Stimulated activated CD8-positive, alpha-beta memory T cell treated with anti-CD3 and anti-CD28 coated beads, Interleukin-12 subunit alpha, Interleukin-12 subunit beta, amount 100 ng/mL, for 24 hours (primary cell): ENCODE results near the gene SLC19A1.

Source experiments
- DNase-seq: peaks from one replicate; pipeline ENCODE4 v3.0.0-alpha.2; 2020; ENCODE audit errors: extremely low read depth

Gene SLC19A1

GRCh38 chr21:45558044-45558721 is 15.9 kb upstream of the SLC19A1 start:
- no peak for DNase-seq

DNA sequence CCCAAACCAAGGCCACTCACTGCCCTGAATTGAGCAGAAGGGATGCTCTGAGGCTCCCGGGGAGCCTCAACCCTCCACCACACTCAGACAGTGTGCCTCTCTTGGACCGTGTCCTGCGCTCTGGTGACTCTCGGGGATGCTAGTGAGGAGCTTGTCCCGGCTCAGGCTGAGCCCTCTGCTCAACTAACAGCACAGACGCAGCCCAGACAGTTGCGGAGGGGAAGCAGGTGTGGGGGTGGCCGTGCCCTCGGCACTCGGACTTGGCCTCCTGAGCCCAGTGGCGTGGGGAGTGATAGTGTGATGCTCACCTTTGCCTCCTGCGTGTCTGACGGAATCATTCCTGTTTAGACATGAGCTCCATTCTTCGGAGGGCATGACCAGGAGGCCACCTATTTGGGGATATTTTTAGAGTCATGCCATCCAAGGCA is 15.4 kb upstream of the SLC19A1 start:
- DNase-seq = no peak

GRCh38 chr21:45556645-45557615 is 14.7 kb upstream of the SLC19A1 start:
- no peak for DNase-seq

GRCh38 chr21:45556302-45556644 is 14.0 kb upstream of the SLC19A1 start:
- DNase-seq = no peak

DNA sequence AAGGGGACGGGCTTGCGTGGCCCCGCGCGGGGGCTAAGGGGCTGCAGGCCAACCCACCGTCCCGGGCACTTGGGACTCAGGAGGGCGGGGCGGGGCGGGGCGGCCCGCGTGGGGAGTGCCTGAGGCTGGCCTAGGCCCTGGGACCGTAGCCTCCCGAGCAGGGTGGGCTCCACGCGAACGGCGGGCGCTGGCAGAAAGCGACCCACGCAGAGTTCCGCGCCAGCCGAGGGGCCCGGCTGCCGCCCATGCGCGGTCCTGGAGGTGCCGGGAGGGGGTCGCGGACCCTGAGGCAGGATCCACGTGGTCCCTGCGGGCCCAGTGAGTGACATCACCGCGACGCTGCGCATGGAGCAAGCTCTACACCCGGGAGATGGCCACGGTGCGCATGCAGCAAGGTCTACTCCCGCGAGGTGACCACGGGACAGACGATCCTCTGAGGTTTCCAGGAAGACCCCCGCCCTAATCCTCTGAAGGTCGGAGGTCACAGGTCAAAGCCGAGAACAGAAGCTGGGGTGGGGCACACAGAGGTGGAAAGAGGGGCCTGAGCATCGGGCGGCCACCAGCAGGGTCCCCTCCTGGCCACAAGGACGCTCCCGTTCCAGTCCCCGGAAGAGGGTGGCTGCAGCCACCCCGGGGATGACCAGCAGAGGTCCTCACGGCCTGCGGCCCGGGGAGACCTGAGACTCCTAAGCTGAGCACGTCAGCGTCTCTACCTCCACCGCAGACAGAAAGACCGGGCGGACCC is 13.5 kb upstream of the SLC19A1 start:
- no peak for DNase-seq

- no peak for DNase-seq
Measured at GRCh38 chr21:45555251-45555556, 13.0 kb upstream of the SLC19A1 start.

- peak; percentile 72 for DNase-seq
Measured at GRCh38 chr21:45554477-45555175, 12.4 kb upstream of the SLC19A1 start.

- no peak for DNase-seq
Measured at GRCh38 chr21:45552696-45553391, 10.6 kb upstream of the SLC19A1 start.

DNA sequence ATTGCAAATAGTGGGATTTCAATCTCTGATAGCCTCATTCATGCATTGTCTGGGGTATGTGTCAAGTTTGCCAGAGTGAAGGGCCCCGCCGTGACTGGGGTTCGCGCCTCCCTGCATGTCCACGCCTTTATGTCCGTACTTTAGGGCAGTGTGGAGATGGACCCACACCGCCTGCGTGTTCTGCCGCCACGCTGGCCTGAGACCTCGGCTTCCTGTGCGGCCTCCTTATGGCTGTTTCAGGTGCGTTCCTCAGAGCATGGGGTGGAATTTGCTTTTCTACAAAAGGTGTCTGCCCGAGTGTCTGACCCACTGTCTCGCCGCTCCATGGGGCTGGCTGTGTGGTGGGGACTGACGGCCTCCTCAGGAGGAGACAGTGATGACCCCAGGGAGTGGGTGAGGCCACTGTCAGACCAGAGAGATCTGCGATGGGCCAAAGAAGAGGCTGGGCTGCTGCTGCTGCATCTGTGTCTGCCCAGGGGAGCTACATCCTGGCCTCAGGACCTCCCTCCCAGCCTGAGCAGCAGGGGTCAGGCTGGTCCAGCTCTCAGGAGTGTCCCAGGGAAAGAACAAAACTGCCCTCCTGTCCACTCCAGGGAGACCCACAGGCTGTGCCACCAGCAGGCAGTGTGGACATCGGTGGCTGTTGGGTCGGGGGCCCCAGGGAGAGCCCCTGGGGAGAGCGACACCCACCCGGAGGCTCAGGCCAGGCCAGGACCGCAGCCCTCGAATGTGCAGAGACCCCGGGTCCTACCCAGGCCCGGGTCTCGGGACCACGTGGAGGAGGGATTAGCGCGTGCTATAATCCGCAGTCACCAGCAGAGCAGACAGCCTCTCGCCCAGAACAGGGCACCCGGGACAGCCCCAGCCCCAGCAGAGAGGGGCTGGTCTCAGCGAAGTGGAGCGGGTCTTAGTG is 9.8 kb upstream of the SLC19A1 start:
- DNase-seq = no peak

DNA sequence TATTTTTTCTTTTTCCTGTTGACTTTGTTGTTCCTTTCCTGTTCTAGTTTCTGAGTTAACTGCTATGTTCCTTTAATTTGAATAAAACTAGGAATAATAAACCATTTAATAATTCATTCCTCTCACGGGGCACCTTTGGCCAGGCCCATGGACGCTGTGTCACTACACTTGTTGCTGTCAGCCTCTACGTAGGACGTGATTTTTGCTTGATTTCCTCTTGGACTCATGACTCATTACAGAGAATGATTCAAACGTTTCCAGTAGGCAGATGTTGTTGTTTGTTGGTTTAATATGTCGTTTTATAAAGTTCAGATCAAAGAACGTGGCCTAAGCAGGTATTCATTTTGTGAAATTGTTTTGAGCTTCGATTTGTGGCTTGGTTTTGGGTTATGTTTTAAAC is 9.1 kb upstream of the SLC19A1 start:
- no peak for DNase-seq

- no peak for DNase-seq
Measured at GRCh38 chr21:45550522-45551210, 8.4 kb upstream of the SLC19A1 start.

DNA sequence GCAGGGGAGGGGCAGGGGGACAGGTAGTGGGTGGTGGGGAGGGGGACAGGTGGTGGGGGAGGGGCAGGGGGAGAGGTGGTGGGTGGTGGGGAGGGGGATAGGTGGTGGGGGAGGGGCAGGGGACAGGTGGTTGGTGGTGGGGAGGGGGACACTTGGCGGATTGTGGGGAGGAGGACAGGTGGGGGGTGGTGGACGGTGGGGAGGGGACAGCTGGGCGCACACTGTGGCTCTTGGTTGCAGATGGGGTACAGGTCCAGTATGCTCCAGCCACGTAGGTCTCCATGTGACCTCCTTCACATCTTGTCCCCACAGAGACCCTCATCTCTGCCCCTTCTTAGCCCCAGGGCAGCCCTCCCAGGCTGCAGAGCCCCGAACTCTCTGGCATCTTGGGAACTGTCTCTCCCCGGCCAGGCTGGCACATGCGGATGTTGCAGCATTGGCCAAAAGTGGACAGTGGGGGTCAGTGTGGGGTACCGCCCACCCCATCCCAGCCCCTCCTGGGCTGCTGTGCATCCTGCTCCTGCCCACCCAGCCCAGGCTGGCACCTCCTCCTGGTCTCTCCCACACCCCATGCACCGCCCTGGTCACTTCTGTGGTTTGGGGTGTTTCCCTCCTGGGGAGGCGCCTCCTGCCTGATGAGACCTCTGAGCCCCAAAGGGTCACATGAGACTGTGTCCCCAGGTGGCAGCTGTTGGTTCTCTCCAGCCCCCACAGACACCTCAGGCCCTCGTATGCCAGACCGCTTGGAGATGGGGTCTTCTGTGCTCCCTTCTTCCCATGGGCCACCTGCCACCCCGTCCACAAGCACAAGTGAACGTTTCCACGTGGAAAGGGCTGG is 7.6 kb upstream of the SLC19A1 start:
- DNase-seq = no peak

GRCh38 chr21:45548711-45549491 is 6.7 kb upstream of the SLC19A1 start:
- no peak for DNase-seq

DNA sequence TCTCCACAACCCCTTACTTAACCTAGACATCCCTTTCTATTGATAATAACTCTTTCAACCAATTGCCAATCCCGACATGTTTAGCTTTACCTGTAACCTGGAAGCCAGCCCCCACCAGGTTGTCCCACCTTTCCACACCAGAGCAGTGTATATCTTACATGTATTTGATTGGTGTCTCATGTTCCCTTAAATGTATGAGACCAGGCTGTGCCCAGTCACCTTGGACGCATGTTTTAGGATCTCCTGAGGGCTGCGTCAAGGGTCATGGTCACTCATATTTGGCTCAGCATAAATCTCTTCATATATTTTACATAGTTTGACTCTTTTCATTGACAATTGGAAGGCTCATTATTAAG is 5.3 kb upstream of the SLC19A1 start:
- no peak for DNase-seq

- no peak for DNase-seq
Measured at GRCh38 chr21:45546636-45547544, 4.7 kb upstream of the SLC19A1 start.

GRCh38 chr21:45545691-45546531 is 3.7 kb upstream of the SLC19A1 start:
- DNase-seq = no peak
